GM19240 (cell line): ENCODE data around the gene FAM98A.
A peak's percentile ranks its signal among the peaks of the same experiment; 100 is the strongest.

Source experiments
- DNase-seq: peaks from one replicate; pipeline ENCODE4 v3.0.0; 2011; ENCODE audit warnings: low spot score; ENCODE audit not compliant: insufficient read length

Gene FAM98A

GRCh38 chr2:33599175-33599942 lies at the start of gene FAM98A:
TSS of gene FAM98A (minus strand) at chr2:33599299. CDS start at chr2:33599221, 78 bp downstream.
- peak; percentile 79 for DNase-seq

- no peak for DNase-seq
Measured at GRCh38 chr2:33645861-33646260, 46.8 kb upstream of the FAM98A start.

GRCh38 chr2:33644215-33644614 lies 45.1 kb upstream of the FAM98A start:
- DNase-seq = no peak

GRCh38 chr2:33636001-33636400 lies 36.9 kb upstream of the FAM98A start:
- no peak for DNase-seq

- no peak for DNase-seq
Measured at GRCh38 chr2:33634261-33634910, 35.3 kb upstream of the FAM98A start.

- no peak for DNase-seq
Measured at GRCh38 chr2:33633315-33633714, 34.2 kb upstream of the FAM98A start.

- no peak for DNase-seq
Measured at GRCh38 chr2:33632831-33633230, 33.7 kb upstream of the FAM98A start.

- no peak for DNase-seq
Measured at GRCh38 chr2:33628031-33628827, 29.1 kb upstream of the FAM98A start.

- no peak for DNase-seq
Measured at GRCh38 chr2:33619028-33619427, 19.9 kb upstream of the FAM98A start.

- DNase-seq = no peak
Measured at GRCh38 chr2:33617989-33618388, 18.9 kb upstream of the FAM98A start.

GRCh38 chr2:33617401-33617800 lies 18.3 kb upstream of the FAM98A start:
- no peak for DNase-seq

- DNase-seq = no peak
Measured at GRCh38 chr2:33616873-33617272, 17.8 kb upstream of the FAM98A start.

GRCh38 chr2:33614190-33614589 lies 15.1 kb upstream of the FAM98A start:
- no peak for DNase-seq

GRCh38 chr2:33607905-33608304 lies 8.8 kb upstream of the FAM98A start:
- no peak for DNase-seq

- no peak for DNase-seq
Measured at GRCh38 chr2:33607251-33607721, 8.2 kb upstream of the FAM98A start.

GRCh38 chr2:33606622-33607021 lies 7.5 kb upstream of the FAM98A start:
- DNase-seq = no peak

- DNase-seq = no peak
Measured at GRCh38 chr2:33606100-33606499, 7.0 kb upstream of the FAM98A start.

GRCh38 chr2:33605056-33605455 lies 6.0 kb upstream of the FAM98A start:
- no peak for DNase-seq

- DNase-seq = no peak
Measured at GRCh38 chr2:33603416-33603815, 4.3 kb upstream of the FAM98A start.

- no peak for DNase-seq
Measured at GRCh38 chr2:33602201-33602830, 3.2 kb upstream of the FAM98A start.

GRCh38 chr2:33599943-33600192 lies 769 bp upstream of the FAM98A start:
- DNase-seq = no peak
